Endothelial cell (in vitro differentiated cells): ENCODE measurements around the gene PACRGL. TPM values are rescaled to one million over a fixed set of nuclear protein-coding genes. Genes with fewer than 3 reads are reported as not detected.

Experiments used
- DNase-seq: peaks from one replicate; pipeline ENCODE4 v3.0.0; 2021; ENCODE audit warnings: low spot score
- H3K27ac Mint-ChIP-seq: one replicate; pipeline ENCODE4 v1.8.0; 2021; ENCODE audit warnings: mixed read lengths, inconsistent platforms; ENCODE audit not compliant: unreplicated experiment
- H3K27me3 Mint-ChIP-seq: one replicate; pipeline ENCODE4 v1.8.0; 2021; ENCODE audit warnings: mild to moderate bottlenecking, moderate library complexity, mixed read lengths, inconsistent platforms; ENCODE audit not compliant: unreplicated experiment
- H3K36me3 Mint-ChIP-seq: one replicate; pipeline ENCODE4 v1.8.0; 2021; ENCODE audit warnings: mild to moderate bottlenecking, low read depth, mixed read lengths, inconsistent platforms; ENCODE audit not compliant: unreplicated experiment
- H3K4me1 Mint-ChIP-seq: one replicate; pipeline ENCODE4 v1.8.0; 2021; ENCODE audit warnings: mild to moderate bottlenecking, mixed read lengths, inconsistent platforms; ENCODE audit not compliant: unreplicated experiment
- H3K4me3 Mint-ChIP-seq: one replicate; pipeline ENCODE4 v1.8.0; 2021; ENCODE audit warnings: mild to moderate bottlenecking, mixed read lengths, inconsistent platforms; ENCODE audit not compliant: unreplicated experiment
- H3K9me3 Mint-ChIP-seq: one replicate; pipeline ENCODE4 v1.8.0; 2021; ENCODE audit warnings: mixed read lengths, inconsistent platforms; ENCODE audit not compliant: unreplicated experiment
- total RNA-seq: library from RNA; stranded (reverse); fragmentation: NEBNext Ultra II Directional; extraction: Animal tissue kit (Norgen Biotek cat#: 25700); gene quantifications from one replicate; pipeline ENCODE4 v1.2.1, GENCODE V29; 2021; ENCODE audit not compliant: unreplicated experiment
- TF ChIP-seq, protein P1 (sequence below): fragments of 200-600 bp; sonication (generic); IDR thresholded peaks from one replicate; pipeline ENCODE4 v1.5.0; 2021; ENCODE audit warnings: antibody characterized with exemption; ENCODE audit not compliant: unreplicated experiment

The PACRGL gene
- total RNA-seq, 1 donor from 2014 or later: 9.2 TPM

- TF ChIP-seq, protein P1, sequence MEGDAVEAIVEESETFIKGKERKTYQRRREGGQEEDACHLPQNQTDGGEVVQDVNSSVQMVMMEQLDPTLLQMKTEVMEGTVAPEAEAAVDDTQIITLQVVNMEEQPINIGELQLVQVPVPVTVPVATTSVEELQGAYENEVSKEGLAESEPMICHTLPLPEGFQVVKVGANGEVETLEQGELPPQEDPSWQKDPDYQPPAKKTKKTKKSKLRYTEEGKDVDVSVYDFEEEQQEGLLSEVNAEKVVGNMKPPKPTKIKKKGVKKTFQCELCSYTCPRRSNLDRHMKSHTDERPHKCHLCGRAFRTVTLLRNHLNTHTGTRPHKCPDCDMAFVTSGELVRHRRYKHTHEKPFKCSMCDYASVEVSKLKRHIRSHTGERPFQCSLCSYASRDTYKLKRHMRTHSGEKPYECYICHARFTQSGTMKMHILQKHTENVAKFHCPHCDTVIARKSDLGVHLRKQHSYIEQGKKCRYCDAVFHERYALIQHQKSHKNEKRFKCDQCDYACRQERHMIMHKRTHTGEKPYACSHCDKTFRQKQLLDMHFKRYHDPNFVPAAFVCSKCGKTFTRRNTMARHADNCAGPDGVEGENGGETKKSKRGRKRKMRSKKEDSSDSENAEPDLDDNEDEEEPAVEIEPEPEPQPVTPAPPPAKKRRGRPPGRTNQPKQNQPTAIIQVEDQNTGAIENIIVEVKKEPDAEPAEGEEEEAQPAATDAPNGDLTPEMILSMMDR: no peak
- no peaks in the 10 kb centered on the region for H3K9me3 Mint-ChIP-seq
- no peaks in the 10 kb centered on the region for H3K27me3 Mint-ChIP-seq
- no peak for DNase-seq
- H3K36me3 Mint-ChIP-seq: no peaks in the 10 kb centered on the region
- H3K27ac Mint-ChIP-seq: no peak overlapping the region
- H3K4me3 Mint-ChIP-seq: no peak overlapping the region
- no peaks in the 10 kb centered on the region for H3K4me1 Mint-ChIP-seq
These were observed 21.9 kb upstream of the PACRGL start for GRCh38 chr4:20678400-20678799.

GRCh38 chr4:20679951-20680350 lies 20.3 kb upstream of the PACRGL start:
- H3K36me3 Mint-ChIP-seq: no peaks in the 10 kb centered on the region
- no peaks in the 10 kb centered on the region for H3K9me3 Mint-ChIP-seq
- H3K27me3 Mint-ChIP-seq: no peaks in the 10 kb centered on the region
- no peaks in the 10 kb centered on the region for H3K4me1 Mint-ChIP-seq
- TF ChIP-seq, protein P1: no peak
- H3K4me3 Mint-ChIP-seq: no peak overlapping the region
- no peak for DNase-seq
- no peak overlapping the region for H3K27ac Mint-ChIP-seq

DNA sequence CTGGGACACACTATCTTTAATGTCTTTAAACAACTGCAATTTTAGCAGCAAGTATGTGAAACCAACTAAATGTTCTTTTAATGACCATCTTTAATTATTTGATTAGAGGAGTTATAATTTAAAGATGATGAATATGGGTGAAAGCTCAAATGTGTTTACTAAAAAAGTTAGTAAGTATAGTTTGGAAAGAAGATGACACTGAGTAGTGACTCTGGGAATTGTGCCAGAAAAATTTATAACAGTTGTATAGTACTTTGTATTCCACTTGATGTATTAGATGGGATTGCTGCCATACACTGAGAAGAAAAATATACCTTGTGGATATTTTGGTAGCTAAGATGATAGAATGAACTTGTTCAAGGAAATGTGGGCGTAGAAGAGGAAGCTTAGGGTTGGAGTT lies 19.5 kb upstream of the PACRGL start:
- H3K27ac Mint-ChIP-seq: no peak overlapping the region
- no peaks in the 10 kb centered on the region for H3K9me3 Mint-ChIP-seq
- TF ChIP-seq, protein P1: no peak
- H3K4me3 Mint-ChIP-seq: no peak overlapping the region
- no peaks in the 10 kb centered on the region for H3K36me3 Mint-ChIP-seq
- no peak for DNase-seq
- H3K27me3 Mint-ChIP-seq: no peaks in the 10 kb centered on the region
- H3K4me1 Mint-ChIP-seq: no peaks in the 10 kb centered on the region

DNA sequence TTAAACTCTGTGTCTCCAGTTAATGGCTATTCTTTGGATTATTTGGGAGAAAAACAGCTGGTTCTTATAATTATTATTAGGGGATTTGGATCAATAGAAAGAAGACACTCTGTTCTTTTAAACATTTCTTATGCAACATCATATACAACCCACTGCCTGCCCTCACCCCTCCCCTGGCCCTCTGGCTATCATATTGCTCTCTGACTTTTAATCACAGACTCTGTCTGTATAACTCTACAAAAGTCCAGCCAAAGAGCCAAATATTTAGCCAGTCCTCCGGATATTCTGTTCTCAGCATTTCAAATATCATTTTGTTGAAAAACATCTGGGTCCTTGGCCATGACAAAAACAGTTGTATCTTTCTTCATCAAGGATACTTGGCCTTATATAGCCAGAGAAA lies 19.0 kb upstream of the PACRGL start:
- Mint-ChIP-seq H3K4me3 (no peak overlapping the region), H3K9me3 (no peaks in the 10 kb centered on the region), H3K36me3 (no peaks in the 10 kb centered on the region), H3K27ac (no peak overlapping the region), H3K4me1 (no peaks in the 10 kb centered on the region), H3K27me3 (no peaks in the 10 kb centered on the region)
- DNase-seq: no peak
- TF ChIP-seq, protein P1: no peak

DNA sequence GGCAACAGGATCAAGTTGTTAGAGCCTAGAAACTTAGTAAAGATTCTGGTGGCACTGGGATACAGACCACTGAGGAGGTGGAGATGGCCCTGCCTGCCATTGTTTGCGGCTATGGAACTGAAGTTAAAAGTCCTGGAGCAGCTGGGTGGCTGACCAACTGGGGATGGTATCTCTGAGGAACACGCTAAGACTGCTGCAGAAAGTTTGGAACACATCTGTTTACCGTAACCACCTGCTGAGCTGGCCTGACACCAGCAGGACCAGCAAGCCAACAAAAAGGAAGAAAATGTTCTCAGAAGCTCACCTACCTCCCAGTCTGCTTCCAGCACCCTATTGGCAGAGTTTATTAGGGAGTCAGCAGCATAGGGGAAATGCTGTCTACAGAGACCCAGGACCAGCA lies 17.4 kb upstream of the PACRGL start:
- Mint-ChIP-seq H3K9me3 (no peaks in the 10 kb centered on the region), H3K36me3 (no peaks in the 10 kb centered on the region), H3K4me1 (no peaks in the 10 kb centered on the region), H3K27me3 (no peaks in the 10 kb centered on the region), H3K4me3 (no peak overlapping the region), H3K27ac (no peak overlapping the region)
- DNase-seq: no peak
- TF ChIP-seq, protein P1: no peak
